Panc1 (cell line): Measurements from ENCODE around the gene PGBD5. TPM values are rescaled to one million over a fixed set of nuclear protein-coding genes. Genes with fewer than 3 reads are reported as not detected.

Experiments
- ATAC-seq: fragments of 200-7000 bp; cut with Tn5 transposase; 2 replicates; pipeline ENCODE4 v1.9.1; 2020; ENCODE audit warnings: mild to moderate bottlenecking, moderate library complexity
- BruUV-seq: library from RNA; stranded (reverse); fragments of 400-500 nt; replicated peaks from 2 replicates; lab custom pipeline; 2021; lab: Mats Ljungman, UMichigan
- CTCF ChIA-PET: fragments of 300-600 bp; sonication (Branson Sonifier 250); formaldehyde crosslinking; loops from one replicate; lab custom pipeline; 2022; ENCODE audit warnings: antibody characterized with exemption; lab: Charles Lee
- POLR2A ChIA-PET: fragments of 300-600 bp; sonication (Branson Sonifier 250); formaldehyde crosslinking; loops from one replicate; lab custom pipeline; 2022; ENCODE audit warnings: antibody characterized with exemption; lab: Charles Lee
- DNase-seq: peaks from one replicate; pipeline ENCODE4 v3.0.0-alpha.2; 2010; ENCODE audit warnings: low read depth, low spot score
- H3K27ac ChIP-seq: 2 replicates; pipeline ENCODE4 v1.5.1; 2011; ENCODE audit warnings: mild to moderate bottlenecking, low read length, inconsistent platforms
- H3K27me3 ChIP-seq: fragments of 200-500 bp; sonication (Bioruptor generic); 2 replicates; pipeline ENCODE4 v1.6.0; 2014; ENCODE audit warnings: low read length, inconsistent platforms; ENCODE audit not compliant: control insufficient read depth, insufficient read depth
- H3K36me3 ChIP-seq: fragments of 200-500 bp; sonication (Bioruptor generic); 2 replicates; pipeline ENCODE4 v1.5.1; 2014; ENCODE audit warnings: inconsistent platforms, mild to moderate bottlenecking, low read length, moderate library complexity; ENCODE audit not compliant: control insufficient read depth, insufficient read depth
- H3K4me1 ChIP-seq: 2 replicates; pipeline ENCODE4 v1.5.1; 2011; ENCODE audit warnings: inconsistent platforms, mild to moderate bottlenecking, low read length, moderate library complexity; ENCODE audit not compliant: control insufficient read depth, insufficient read depth
- H3K4me3 ChIP-seq, 2 experiments: 2 replicates each; pipeline ENCODE4 v1.5.1; 2011 to 2012; ENCODE audit warnings: low read depth in 2 of 2, low read length in 2 of 2, mild to moderate bottlenecking in 2 of 2, inconsistent platforms in 1 of 2, moderate library complexity in 1 of 2
- H3K9me3 ChIP-seq: fragments of 200-500 bp; sonication (Bioruptor generic); 2 replicates; pipeline ENCODE4 v1.5.1; 2014; ENCODE audit warnings: low read depth, mild to moderate bottlenecking, inconsistent platforms, low read length, moderate library complexity; ENCODE audit not compliant: control insufficient read depth, insufficient read depth
- POLR2AphosphoS5 ChIP-seq: IDR thresholded peaks from 2 replicates; pipeline ENCODE4 v1.6.1; 2012; ENCODE audit warnings: mild to moderate bottlenecking, low read depth, low read length, moderate library complexity
- SIN3A ChIP-seq: IDR thresholded peaks from 2 replicates; pipeline ENCODE4 v1.6.1; 2012; ENCODE audit warnings: low read depth, mild to moderate bottlenecking, low read length, moderate library complexity, borderline replicate concordance; ENCODE audit not compliant: insufficient read depth
- TCF7L2 ChIP-seq: IDR thresholded peaks from 2 replicates; pipeline ENCODE4 v1.6.1; 2011; ENCODE audit warnings: mild to moderate bottlenecking, low read depth, low read length, inconsistent platforms
- in situ Hi-C: cut with HindIII; loops from 2 replicates; pipeline ENCODE4 v1.10.0; 2016; ENCODE audit warnings: low sequenced_read_pairs, low pct_unique_long_range_greater_than_20kb
- intact Hi-C: fragments of 100-400 bp; cut with micrococcal nuclease; formaldehyde crosslinking; loops from one replicate; pipeline ENCODE4 v1.10.0; 2022; ENCODE audit not compliant: unreplicated experiment
- total RNA-seq: library from RNA; stranded (reverse); gene quantifications from one replicate; pipeline ENCODE4 v1.2.1, GENCODE V29; 2021; ENCODE audit not compliant: unreplicated experiment
- TF ChIP-seq, protein P1 (sequence below), 2 experiments: IDR thresholded peaks; 2 replicates each; pipeline ENCODE4 v1.6.1; 2011 to 2012; ENCODE audit warnings: low read depth in 2 of 2, control low read depth in 1 of 2, low read length in 1 of 2, mild to moderate bottlenecking in 1 of 2, moderate library complexity in 1 of 2; ENCODE audit not compliant: insufficient read depth in 1 of 2
- TF ChIP-seq, protein P2 (sequence below): fragments of 450-650 bp; IDR thresholded peaks from 2 replicates; pipeline ENCODE4 v1.5.1; 2017; ENCODE audit warnings: mild to moderate bottlenecking

PGBD5 gene
- total RNA-seq, 1 experiment from 2014 or later, result 0.05 TPM

DNA sequence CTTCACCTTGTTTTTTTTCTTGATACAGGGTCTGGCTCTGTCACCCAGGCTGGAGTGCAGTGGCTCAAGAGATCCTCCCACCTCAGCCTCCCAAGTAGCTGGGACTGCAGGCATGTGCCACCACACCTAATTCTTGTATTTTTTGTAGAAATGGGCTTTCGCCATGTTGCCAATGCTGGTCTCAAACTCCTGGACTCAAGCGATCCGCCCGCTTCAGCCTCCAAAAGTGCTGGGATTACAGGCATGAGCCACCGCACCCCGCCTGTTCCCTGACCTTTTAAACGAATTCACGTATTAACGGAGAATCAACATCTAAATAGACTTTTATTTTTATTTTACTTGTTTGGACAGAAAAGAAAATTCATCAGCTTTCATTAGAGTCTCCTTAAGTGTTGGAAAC, 104.8 kb downstream of the PGBD5 start:
- CTCF ChIA-PET, result no interaction called here
- in situ Hi-C loops, result no loop called here

DNA sequence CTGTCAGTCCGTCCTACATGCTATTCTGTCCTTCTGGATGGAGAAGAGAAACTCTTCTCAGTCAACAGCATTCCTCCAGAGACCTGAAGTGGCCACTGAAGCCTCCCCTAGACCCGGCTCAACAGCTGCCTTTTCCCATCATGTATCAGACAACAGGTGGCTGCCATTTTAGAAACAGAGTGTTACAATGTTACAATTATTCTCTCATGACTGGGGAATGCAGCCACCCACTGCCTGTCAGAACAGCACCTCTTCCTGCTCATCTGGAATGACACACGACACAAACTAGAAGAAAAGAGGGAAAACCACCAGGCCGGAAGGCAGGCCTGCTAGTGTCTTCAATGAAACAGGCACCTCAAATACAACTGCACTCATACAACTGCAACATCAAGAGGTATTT, 105.3 kb downstream of the PGBD5 start:
- no peak for DNase-seq
- Histone ChIP-seq H3K4me3 (no peak overlapping the region), H3K4me1 (no peaks in the 10 kb centered on the region), H3K27ac (no peak overlapping the region), H3K36me3 (no peaks in the 10 kb centered on the region), H3K27me3 (no peaks in the 10 kb centered on the region; the same call in 1 of the 2 replicates), H3K9me3 (no peaks in the 10 kb centered on the region)
- ChIA-PET CTCF (no interaction called here), POLR2A (no interaction called here)
- intact Hi-C loops (no loop called here), in situ Hi-C loops (no loop called here)
- no peak for ATAC-seq
- TF ChIP-seq POLR2AphosphoS5 (no peak), SIN3A (no peak), TCF7L2 (no peak)
- TF ChIP-seq, protein P1, sequence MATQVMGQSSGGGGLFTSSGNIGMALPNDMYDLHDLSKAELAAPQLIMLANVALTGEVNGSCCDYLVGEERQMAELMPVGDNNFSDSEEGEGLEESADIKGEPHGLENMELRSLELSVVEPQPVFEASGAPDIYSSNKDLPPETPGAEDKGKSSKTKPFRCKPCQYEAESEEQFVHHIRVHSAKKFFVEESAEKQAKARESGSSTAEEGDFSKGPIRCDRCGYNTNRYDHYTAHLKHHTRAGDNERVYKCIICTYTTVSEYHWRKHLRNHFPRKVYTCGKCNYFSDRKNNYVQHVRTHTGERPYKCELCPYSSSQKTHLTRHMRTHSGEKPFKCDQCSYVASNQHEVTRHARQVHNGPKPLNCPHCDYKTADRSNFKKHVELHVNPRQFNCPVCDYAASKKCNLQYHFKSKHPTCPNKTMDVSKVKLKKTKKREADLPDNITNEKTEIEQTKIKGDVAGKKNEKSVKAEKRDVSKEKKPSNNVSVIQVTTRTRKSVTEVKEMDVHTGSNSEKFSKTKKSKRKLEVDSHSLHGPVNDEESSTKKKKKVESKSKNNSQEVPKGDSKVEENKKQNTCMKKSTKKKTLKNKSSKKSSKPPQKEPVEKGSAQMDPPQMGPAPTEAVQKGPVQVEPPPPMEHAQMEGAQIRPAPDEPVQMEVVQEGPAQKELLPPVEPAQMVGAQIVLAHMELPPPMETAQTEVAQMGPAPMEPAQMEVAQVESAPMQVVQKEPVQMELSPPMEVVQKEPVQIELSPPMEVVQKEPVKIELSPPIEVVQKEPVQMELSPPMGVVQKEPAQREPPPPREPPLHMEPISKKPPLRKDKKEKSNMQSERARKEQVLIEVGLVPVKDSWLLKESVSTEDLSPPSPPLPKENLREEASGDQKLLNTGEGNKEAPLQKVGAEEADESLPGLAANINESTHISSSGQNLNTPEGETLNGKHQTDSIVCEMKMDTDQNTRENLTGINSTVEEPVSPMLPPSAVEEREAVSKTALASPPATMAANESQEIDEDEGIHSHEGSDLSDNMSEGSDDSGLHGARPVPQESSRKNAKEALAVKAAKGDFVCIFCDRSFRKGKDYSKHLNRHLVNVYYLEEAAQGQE (IDR thresholded peaks at IDR 0.05; ENCODE audit: insufficient read depth in 1 of 2, low read depth in 2 of 2, low read length in 1 of 2), result no peak
- TF ChIP-seq, protein P2, sequence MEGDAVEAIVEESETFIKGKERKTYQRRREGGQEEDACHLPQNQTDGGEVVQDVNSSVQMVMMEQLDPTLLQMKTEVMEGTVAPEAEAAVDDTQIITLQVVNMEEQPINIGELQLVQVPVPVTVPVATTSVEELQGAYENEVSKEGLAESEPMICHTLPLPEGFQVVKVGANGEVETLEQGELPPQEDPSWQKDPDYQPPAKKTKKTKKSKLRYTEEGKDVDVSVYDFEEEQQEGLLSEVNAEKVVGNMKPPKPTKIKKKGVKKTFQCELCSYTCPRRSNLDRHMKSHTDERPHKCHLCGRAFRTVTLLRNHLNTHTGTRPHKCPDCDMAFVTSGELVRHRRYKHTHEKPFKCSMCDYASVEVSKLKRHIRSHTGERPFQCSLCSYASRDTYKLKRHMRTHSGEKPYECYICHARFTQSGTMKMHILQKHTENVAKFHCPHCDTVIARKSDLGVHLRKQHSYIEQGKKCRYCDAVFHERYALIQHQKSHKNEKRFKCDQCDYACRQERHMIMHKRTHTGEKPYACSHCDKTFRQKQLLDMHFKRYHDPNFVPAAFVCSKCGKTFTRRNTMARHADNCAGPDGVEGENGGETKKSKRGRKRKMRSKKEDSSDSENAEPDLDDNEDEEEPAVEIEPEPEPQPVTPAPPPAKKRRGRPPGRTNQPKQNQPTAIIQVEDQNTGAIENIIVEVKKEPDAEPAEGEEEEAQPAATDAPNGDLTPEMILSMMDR, result no peak
- no TSS peak for BruUV-seq

More for the DNA sequence above, 104.8 kb downstream of the PGBD5 start:
- TF ChIP-seq SIN3A (no peak), TCF7L2 (no peak), POLR2AphosphoS5 (no peak)
- TF ChIP-seq, protein P2, result no peak
- TF ChIP-seq, protein P1 (IDR thresholded peaks at IDR 0.05; ENCODE audit: insufficient read depth in 1 of 2, low read depth in 2 of 2, low read length in 1 of 2), result no peak
- no peaks in the 10 kb centered on the region; the same call in 1 of the 2 replicates for H3K27me3 ChIP-seq
- DNase-seq (no peak), ATAC-seq (no peak)
- no TSS peak for BruUV-seq
- POLR2A ChIA-PET, result no interaction called here
- intact Hi-C loops, result no loop called here
- no peak overlapping the region for H3K27ac ChIP-seq
- no peaks in the 10 kb centered on the region for H3K9me3 ChIP-seq
- H3K36me3 ChIP-seq, result no peaks in the 10 kb centered on the region
- H3K4me1 ChIP-seq, result no peaks in the 10 kb centered on the region
- H3K4me3 ChIP-seq, result no peak overlapping the region
